Left hindlimb (tissue), 1 donor: ENCODE results near the gene DCUN1D4.
A peak's percentile ranks its signal among the peaks of the same experiment; 100 is the strongest.
"Not testable (repeated sequence)": the region's sequence is repeated elsewhere in the genome, so short reads cannot be mapped to it uniquely, and the experiment has no call there.

Experiments used
- DNase-seq: peaks from one replicate; pipeline ENCODE4 v3.0.0-alpha.2; 2018

Gene DCUN1D4

GRCh38 chr4:51895816-51896408, 53.0 kb downstream of the DCUN1D4 start:
- DNase-seq: peak; percentile 48

- no peak for DNase-seq
These were observed 58.4 kb downstream of the DCUN1D4 start for GRCh38 chr4:51901363-51901762.

- no peak for DNase-seq
These were observed 63.4 kb downstream of the DCUN1D4 start for GRCh38 chr4:51906167-51906958.

- DNase-seq: no peak
These were observed 64.2 kb downstream of the DCUN1D4 start for GRCh38 chr4:51907006-51907669.

GRCh38 chr4:51909236-51909703, 66.3 kb downstream of the DCUN1D4 start:
- DNase-seq: no peak

GRCh38 chr4:51918251-51918650, 75.3 kb downstream of the DCUN1D4 start:
- no peak for DNase-seq

GRCh38 chr4:51923343-51923742, 80.4 kb downstream of the DCUN1D4 start:
- DNase-seq: no peak

- DNase-seq: no peak
These were observed 82.4 kb downstream of the DCUN1D4 start for GRCh38 chr4:51925307-51925706.

GRCh38 chr4:51930557-51930956, 87.6 kb downstream of the DCUN1D4 start:
- DNase-seq: no peak

- no peak for DNase-seq
These were observed 88.5 kb downstream of the DCUN1D4 start for GRCh38 chr4:51931461-51931860.

- DNase-seq: peak; percentile 52
These were observed 89.3 kb downstream of the DCUN1D4 start for GRCh38 chr4:51932261-51932660.

GRCh38 chr4:51932684-51933083, 89.7 kb downstream of the DCUN1D4 start:
- DNase-seq: no peak

GRCh38 chr4:51940460-51940859, 97.5 kb downstream of the DCUN1D4 start:
- not testable (repeated sequence) for DNase-seq

GRCh38 chr4:51942108-51942832, 99.3 kb downstream of the DCUN1D4 start:
- no peak for DNase-seq

- DNase-seq: no peak
These were observed 99.9 kb downstream of the DCUN1D4 start for GRCh38 chr4:51942833-51943215.

GRCh38 chr4:51943221-51943620, 100.3 kb downstream of the DCUN1D4 start:
- no peak for DNase-seq

GRCh38 chr4:51958199-51958968, 115.4 kb downstream of the DCUN1D4 start:
- no peak for DNase-seq

GRCh38 chr4:51960486-51960885, 117.5 kb downstream of the DCUN1D4 start:
- DNase-seq: no peak

- DNase-seq: peak; percentile 33
These were observed 121.0 kb downstream of the DCUN1D4 start for GRCh38 chr4:51963841-51964517.

- no peak for DNase-seq
These were observed 122.9 kb downstream of the DCUN1D4 start for GRCh38 chr4:51965862-51966261.
